ENCODE measurements around the gene TBC1D2B. TPM values are rescaled to one million over a fixed set of nuclear protein-coding genes. Genes with fewer than 3 reads are reported as not detected.

TBC1D2B gene
- total and polyA plus RNA-seq, 2 of the 4 experiments (the other 2 are of a cell fraction), result 17.7 to 28.3 TPM

GRCh38 chr15:77959432-77959879 lies 118.1 kb downstream of the TBC1D2B start:
- POLR2A ChIA-PET (ENCODE audit: unreplicated experiment), result no interaction called here
- Histone ChIP-seq H4K91ac (ENCODE audit: insufficient read depth, low read depth, low read length) (no peak overlapping the region), H2AK5ac (ENCODE audit: low read depth, low read length) (no peak overlapping the region), H2BK120ac (ENCODE audit: low read depth, low read length) (no peak overlapping the region), H3K27ac (ENCODE audit: insufficient read depth, low read length) (no peak overlapping the region), H4K5ac (ENCODE audit: low read depth, low read length) (no peak overlapping the region), H3K18ac (ENCODE audit: low read depth, low read length) (no peak overlapping the region), H2AK9ac (replicated peaks; ENCODE audit: low read depth, low read length, poor library complexity) (no peak overlapping the region), H3K4me3 (ENCODE audit: insufficient read depth, low read depth, low read length) (no peak overlapping the region), H3K4me2 (ENCODE audit: low read depth, low read length) (peak overlapping the region; percentile 54), H3K9ac (ENCODE audit: low read depth, low read length) (no peak overlapping the region), H3K27me3 (ENCODE audit: control insufficient read depth, insufficient read depth, low read length) (peaks cover 46% of the 10 kb centered on the region), H3K14ac (replicated peaks; ENCODE audit: low read depth, low read length) (no peak overlapping the region), H3K79me1 (ENCODE audit: low read depth in 1 of 2, low read length in 2 of 2) (no peaks in the 10 kb centered on the region), H3K23ac (ENCODE audit: low read depth, low read length) (no peak overlapping the region), H3K9me1 (ENCODE audit: insufficient read depth, low read length) (no peaks in the 10 kb centered on the region), H2BK15ac (ENCODE audit: low read depth, low read length) (no peak overlapping the region), H3K36me3 (ENCODE audit: control insufficient read depth, insufficient read depth, low read length) (no peaks in the 10 kb centered on the region), H4K8ac (ENCODE audit: low read depth in 2 of 2, low read length in 2 of 2) (no peak overlapping the region), H3K4me1 (ENCODE audit: control insufficient read depth, insufficient read depth, low read length) (no peaks in the 10 kb centered on the region), H2BK20ac (ENCODE audit: low read depth, low read length) (no peak overlapping the region), H4K20me1 (ENCODE audit: insufficient read depth, low read length) (no peaks in the 10 kb centered on the region), H3K56ac (ENCODE audit: extremely low read depth, insufficient read depth, low read length) (no peak overlapping the region), H3K4ac (ENCODE audit: low read depth, low read length) (no peak overlapping the region), H2BK5ac (ENCODE audit: low read depth, low read length, poor library complexity, severe bottlenecking) (no peak overlapping the region), H2AFZ (replicated peaks; ENCODE audit: low read length, poor library complexity) (peak overlapping the region; percentile 83), H3K9me3 (ENCODE audit: control insufficient read depth, insufficient read depth, low read length) (peaks cover 2% of the 10 kb centered on the region)
- no CpG with 5 or more reads among the region's 17 CpGs for WGBS, 2 experiments (ENCODE audit: extremely low coverage in 2 of 2, insufficient read length in 1 of 2)
- intact Hi-C loops (cut with micrococcal nuclease), result loop anchor here (1.0 to 5.0 kb wide), 3 partner anchors 149 to 463 kb away; no protein-coding TSS in a partner anchor
- DNase-seq, result peak; percentile 41
- CTCF ChIA-PET, result interaction anchor here (0.6 to 2.3 kb wide), 7 partner anchors 8 to 284 kb away, joined by 3 to 21 read pairs (median 5); no protein-coding TSS in a partner anchor
- TF ChIP-seq FOS (IDR thresholded peaks at IDR 0.05; ENCODE audit: low read depth, low read length) (no peak), MAFK (IDR thresholded peaks at IDR 0.05; ENCODE audit: low read depth, low read length) (no peak), RAD21 (IDR thresholded peaks at IDR 0.05; ENCODE audit: low read length) (peak; percentile 92), BHLHE40 (IDR thresholded peaks at IDR 0.05; ENCODE audit: low read depth, low read length) (no peak), SMC3 (IDR thresholded peaks at IDR 0.05; ENCODE audit: low read depth, low read length) (peak; percentile 77), MAZ (IDR thresholded peaks at IDR 0.05; ENCODE audit: borderline replicate concordance, low read depth, low read length) (peak; percentile 31; the same call in 1 of the 2 replicates), CHD1 (IDR thresholded peaks at IDR 0.05; ENCODE audit: low read depth, low read length) (no peak), RFX5 (IDR thresholded peaks at IDR 0.05; ENCODE audit: low read depth, low read length) (no peak), USF2 (IDR thresholded peaks at IDR 0.05; ENCODE audit: low read depth, low read length) (no peak), CTCF (conservative IDR thresholded peaks at IDR 0.05; ENCODE audit: low read depth, low read length) (peak; percentile 90)
- BruUV-seq (replicated peaks), result no TSS peak
- dilution Hi-C loops (cut with HindIII; ENCODE audit: low sequenced_read_pairs, unreplicated experiment), result no loop called here
- in situ Hi-C loops (cut with MboI; ENCODE audit: low sequenced_read_pairs), result loop anchor here (5.0 to 25.0 kb wide), 2 partner anchors 283 to 478 kb away; partner anchors contain the start of gene IREB2
- ATAC-seq (ENCODE audit: low read depth), result peak; percentile 100

Data from IMR-90 (cell line).